ENCODE data around the gene SLC22A4. TPM values are rescaled to one million over a fixed set of nuclear protein-coding genes. Genes with fewer than 3 reads are reported as not detected.

SLC22A4 gene
- total RNA-seq, 1 donor from 2014 or later: 8.5 TPM

- H3K4me1 ChIP-seq: no peaks in the 10 kb centered on the region
- TF ChIP-seq, protein P1, sequence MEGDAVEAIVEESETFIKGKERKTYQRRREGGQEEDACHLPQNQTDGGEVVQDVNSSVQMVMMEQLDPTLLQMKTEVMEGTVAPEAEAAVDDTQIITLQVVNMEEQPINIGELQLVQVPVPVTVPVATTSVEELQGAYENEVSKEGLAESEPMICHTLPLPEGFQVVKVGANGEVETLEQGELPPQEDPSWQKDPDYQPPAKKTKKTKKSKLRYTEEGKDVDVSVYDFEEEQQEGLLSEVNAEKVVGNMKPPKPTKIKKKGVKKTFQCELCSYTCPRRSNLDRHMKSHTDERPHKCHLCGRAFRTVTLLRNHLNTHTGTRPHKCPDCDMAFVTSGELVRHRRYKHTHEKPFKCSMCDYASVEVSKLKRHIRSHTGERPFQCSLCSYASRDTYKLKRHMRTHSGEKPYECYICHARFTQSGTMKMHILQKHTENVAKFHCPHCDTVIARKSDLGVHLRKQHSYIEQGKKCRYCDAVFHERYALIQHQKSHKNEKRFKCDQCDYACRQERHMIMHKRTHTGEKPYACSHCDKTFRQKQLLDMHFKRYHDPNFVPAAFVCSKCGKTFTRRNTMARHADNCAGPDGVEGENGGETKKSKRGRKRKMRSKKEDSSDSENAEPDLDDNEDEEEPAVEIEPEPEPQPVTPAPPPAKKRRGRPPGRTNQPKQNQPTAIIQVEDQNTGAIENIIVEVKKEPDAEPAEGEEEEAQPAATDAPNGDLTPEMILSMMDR (IDR thresholded peaks at IDR 0.05): no peak
- intact Hi-C loops (cut with DNase I): no loop called here
- no peak for DNase-seq
- H3K27me3 ChIP-seq (ENCODE audit: low read depth): no peaks in the 10 kb centered on the region
- no peak overlapping the region for H3K4me3 ChIP-seq
- H3K9me3 ChIP-seq: no peaks in the 10 kb centered on the region
- peaks cover 11% of the 10 kb centered on the region for H3K36me3 ChIP-seq
- ATAC-seq: no peak
- H3K27ac ChIP-seq: no peak overlapping the region
These were observed 41.2 kb downstream of the SLC22A4 start for GRCh38 chr5:132335402-132335801.

DNA sequence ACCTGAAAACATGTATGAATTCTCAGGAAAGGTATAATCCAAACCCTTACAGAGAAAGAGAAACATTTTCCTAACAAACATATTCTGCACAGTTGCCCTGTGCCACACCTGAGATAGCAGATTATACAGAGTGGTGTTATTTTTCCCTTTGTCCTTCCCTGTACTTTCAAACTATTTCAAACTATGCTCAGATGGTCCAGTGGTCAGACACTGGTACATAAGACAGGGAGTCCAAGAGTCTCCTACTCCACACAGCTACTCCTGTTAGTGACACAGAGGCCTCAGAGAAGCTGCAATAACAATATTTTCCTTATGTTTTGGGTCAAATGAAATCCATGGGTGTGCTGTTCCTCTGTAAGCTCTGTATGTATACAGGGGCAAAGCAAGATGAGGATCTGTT is 45.3 kb downstream of the SLC22A4 start:
- TF ChIP-seq, protein P1 (IDR thresholded peaks at IDR 0.05): no peak
- H3K9me3 ChIP-seq: no peaks in the 10 kb centered on the region
- no peaks in the 10 kb centered on the region for H3K27me3 ChIP-seq (ENCODE audit: low read depth)
- no peak overlapping the region for H3K27ac ChIP-seq
- no peaks in the 10 kb centered on the region for H3K36me3 ChIP-seq
- DNase-seq (no peak), ATAC-seq (no peak)
- no peaks in the 10 kb centered on the region for H3K4me1 ChIP-seq
- intact Hi-C loops (cut with DNase I): no loop called here
- no peak overlapping the region for H3K4me3 ChIP-seq

DNA sequence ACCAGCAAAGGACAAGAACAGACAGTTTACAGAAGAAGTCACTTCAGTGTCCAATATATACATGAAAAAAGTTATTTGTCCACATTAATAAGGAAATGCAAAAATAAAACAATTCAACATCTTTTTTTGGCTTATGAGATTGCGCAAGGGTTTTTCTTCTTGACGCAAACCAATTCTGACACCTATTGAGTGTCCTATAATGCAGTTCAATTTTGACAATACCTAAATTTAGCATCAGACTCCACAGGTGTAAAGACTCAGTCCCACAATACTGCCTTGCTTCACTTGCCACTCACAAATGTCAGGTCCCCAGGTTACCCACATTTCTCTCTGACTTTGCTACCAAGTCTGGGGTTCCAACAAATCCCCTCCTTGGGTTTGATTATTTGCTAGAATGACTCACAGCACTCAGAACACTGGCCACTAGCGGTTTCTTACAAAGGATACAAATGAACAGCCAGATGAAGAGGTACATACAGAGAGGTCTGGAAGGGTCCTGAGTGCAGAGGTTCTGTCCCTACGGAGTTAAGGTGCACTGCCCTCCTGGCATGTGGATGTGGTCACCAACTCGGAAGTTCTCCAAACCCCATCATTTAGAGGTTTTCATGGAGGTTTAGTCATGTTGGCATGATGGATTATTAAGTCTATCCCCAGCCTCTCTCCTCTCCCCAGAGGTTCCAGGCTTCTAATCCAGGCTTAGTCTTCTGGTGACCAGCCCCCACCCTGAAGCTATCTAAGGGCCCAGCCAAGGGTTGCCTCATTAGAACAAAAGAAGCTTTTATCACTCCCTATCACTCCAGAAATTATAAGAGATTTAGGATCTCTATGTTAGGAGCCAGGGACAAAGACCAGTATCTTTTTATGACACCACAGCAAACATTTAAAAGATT is 48.3 kb downstream of the SLC22A4 start:
- Histone ChIP-seq H3K4me3 (no peak overlapping the region), H3K27me3 (ENCODE audit: low read depth) (no peaks in the 10 kb centered on the region), H3K4me1 (no peaks in the 10 kb centered on the region), H3K9me3 (no peaks in the 10 kb centered on the region), H3K36me3 (no peaks in the 10 kb centered on the region), H3K27ac (no peak overlapping the region)
- DNase-seq: no peak
- intact Hi-C loops (cut with DNase I): no loop called here
- TF ChIP-seq, protein P1 (IDR thresholded peaks at IDR 0.05): no peak
- ATAC-seq: no peak

DNA sequence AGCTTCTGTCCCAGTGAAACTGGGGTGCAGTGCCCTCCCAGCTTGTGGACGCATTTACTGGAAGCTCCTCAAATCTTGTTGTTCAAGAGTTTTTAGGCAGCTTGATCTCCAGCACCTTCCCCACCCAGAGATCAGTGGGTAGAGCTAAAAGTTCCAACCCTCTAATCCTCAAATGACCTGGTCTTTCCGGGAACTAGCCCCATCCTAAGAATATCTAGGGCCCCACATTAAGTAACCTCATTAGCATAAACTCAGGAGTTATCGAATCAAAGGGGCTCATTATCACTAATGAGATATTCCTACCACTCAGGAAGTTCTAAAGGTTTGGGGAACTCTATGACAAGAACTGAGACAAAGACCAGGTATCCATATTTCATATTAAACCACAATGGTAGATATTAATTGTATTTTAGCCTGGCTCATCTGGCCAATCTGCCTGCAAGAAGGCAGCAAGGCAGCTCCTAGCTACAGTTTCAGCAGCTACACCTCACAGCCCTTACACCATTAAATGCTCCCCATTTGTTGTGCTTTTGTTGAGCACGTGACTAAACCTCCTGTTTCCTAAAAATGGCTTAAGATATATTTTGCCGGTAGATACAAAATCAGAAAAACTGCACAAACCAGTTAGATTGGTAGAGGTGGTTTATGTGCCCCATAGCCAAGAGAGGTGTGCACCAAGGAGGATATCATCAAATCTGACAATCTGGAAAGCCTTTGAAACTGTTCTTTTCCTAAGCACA is 50.8 kb downstream of the SLC22A4 start:
- ATAC-seq: no peak
- TF ChIP-seq, protein P1 (IDR thresholded peaks at IDR 0.05): no peak

GRCh38 chr5:132353486-132353995 is 59.3 kb downstream of the SLC22A4 start:
- intact Hi-C loops (cut with DNase I): no loop called here
- ATAC-seq (no peak), DNase-seq (no peak)
- Histone ChIP-seq H3K36me3 (no peaks in the 10 kb centered on the region), H3K9me3 (no peaks in the 10 kb centered on the region), H3K27me3 (ENCODE audit: low read depth) (no peaks in the 10 kb centered on the region), H3K27ac (no peak overlapping the region), H3K4me3 (no peak overlapping the region), H3K4me1 (no peaks in the 10 kb centered on the region)
- TF ChIP-seq, protein P1 (IDR thresholded peaks at IDR 0.05): no peak

More for the DNA sequence above, 50.8 kb downstream of the SLC22A4 start:
- Histone ChIP-seq H3K27me3 (ENCODE audit: low read depth) (no peaks in the 10 kb centered on the region), H3K9me3 (no peaks in the 10 kb centered on the region), H3K4me3 (no peak overlapping the region), H3K27ac (no peak overlapping the region), H3K4me1 (no peaks in the 10 kb centered on the region), H3K36me3 (no peaks in the 10 kb centered on the region)
- intact Hi-C loops (cut with DNase I): no loop called here
- DNase-seq: no peak
